GM19351 (cell line): Measurements from ENCODE around the gene SULT1C3.

Experiments
- ATAC-seq: cut with Tn5 transposase; IDR thresholded peaks from one replicate; pipeline ENCODE4 v1.9.1; 2021; ENCODE audit warnings: mild to moderate bottlenecking, moderate library complexity; ENCODE audit not compliant: unreplicated experiment

SULT1C3 gene

DNA sequence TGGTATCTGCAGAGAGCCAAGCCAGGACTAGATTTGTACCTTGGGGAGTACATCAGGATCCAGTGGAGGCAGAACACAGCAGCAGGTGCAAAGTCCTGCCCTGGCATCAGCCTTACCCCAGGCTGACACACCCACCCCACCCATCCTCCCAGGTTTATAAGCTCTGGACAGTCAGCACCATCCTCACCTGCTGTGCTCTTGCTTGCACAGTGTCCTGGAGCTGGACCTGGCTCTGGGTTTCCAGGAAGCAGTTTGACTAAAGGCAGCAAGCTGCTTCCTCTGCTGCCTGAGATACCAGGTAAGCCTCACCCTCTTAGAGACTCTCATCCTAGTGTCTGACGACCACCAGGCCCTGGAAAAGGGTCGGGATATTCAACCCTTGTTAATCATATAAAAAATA is at the start of gene SULT1C3:
Gene SULT1C3, plus strand, starts transcription at position 183 of the 400 bp plus-strand sequence. CDS start 7,227 bp downstream, outside the sequence.
- no peak for ATAC-seq

DNA sequence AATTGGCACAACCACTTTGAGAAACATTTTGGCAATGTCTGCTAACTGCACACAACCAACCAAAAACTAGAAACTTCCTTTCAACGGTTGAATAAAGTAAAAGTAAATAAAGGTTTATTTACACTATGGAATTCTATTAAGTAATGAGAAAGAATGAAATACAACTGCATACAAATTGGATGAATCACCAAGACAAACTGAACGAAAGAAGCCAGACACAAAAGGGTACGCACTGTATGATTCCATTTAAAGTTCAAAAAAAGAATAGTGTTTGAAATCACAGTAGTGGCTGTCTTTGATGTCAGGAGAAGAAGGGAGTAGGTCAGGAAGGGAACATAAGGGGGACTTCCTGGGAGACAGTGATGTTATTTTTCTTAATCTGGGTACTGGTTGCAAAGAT is 46.5 kb upstream of the SULT1C3 start:
- no peak for ATAC-seq

GRCh38 chr2:108194409-108195132 is 45.2 kb upstream of the SULT1C3 start:
- no peak for ATAC-seq

GRCh38 chr2:108195133-108195439 is 44.7 kb upstream of the SULT1C3 start:
- no peak for ATAC-seq

DNA sequence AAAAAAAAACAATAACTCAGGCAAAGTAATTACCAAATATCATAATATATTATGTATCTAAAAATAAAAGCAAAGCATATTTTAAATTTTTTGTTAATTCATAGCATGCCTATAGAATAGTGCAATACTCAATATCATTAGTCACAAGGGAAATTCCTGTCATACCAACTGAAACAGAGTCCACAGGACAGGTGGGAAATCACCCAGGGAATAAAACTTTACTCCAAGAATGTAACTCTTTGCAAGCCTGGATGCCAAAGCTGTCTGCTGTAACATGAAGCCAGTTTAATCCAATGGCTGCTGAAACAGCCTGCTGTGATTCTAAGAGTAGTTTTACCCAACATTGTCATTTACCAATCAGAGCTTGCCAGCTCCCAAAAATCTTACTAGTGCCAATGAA is 40.0 kb upstream of the SULT1C3 start:
- no peak for ATAC-seq

DNA sequence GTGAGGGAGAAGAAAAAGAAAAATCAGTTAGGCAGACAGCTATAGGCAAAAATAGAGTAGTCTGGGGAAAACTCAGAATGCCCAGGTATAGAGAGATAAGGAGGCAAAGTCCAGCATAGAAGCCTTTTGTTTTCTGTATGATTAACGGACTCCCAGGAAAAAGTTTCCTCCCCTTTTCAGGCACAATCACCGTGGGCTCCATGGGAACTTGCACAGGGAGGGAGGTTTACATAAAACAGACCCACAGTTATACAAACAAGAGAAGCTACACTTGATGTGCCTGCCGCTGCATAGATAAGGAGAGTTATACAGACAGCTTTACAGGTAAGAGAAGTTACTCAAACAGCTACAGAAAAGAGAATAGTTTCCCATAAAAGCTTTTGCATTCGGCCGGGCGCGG is 39.2 kb upstream of the SULT1C3 start:
- no peak for ATAC-seq

- ATAC-seq, result no peak
Observed at GRCh38 chr2:108212671-108213070, 27.1 kb upstream of the SULT1C3 start.

GRCh38 chr2:108215794-108216211 is 24.0 kb upstream of the SULT1C3 start:
- no peak for ATAC-seq

DNA sequence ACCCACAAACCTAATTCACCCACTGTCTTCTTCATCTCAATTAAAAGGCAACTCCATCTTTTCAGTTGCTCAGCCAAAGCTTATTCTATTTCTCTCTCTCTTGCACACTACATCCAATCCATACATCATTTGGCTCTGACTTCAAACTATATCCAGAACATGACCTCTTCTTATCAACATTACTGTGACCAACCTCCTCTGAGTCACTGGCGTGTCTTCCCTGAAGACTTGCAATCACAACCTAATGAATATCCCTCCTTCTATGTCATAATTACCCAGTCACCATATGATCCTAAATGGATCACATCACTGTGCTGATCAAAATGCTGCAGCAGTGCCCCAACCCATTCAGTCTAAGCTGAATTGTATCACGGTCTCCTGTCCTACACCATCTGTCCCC is 22.6 kb upstream of the SULT1C3 start:
- ATAC-seq, result no peak

GRCh38 chr2:108219688-108220087 is 20.1 kb upstream of the SULT1C3 start:
- no peak for ATAC-seq

- no peak for ATAC-seq
Observed at GRCh38 chr2:108220191-108220590, 19.6 kb upstream of the SULT1C3 start.

DNA sequence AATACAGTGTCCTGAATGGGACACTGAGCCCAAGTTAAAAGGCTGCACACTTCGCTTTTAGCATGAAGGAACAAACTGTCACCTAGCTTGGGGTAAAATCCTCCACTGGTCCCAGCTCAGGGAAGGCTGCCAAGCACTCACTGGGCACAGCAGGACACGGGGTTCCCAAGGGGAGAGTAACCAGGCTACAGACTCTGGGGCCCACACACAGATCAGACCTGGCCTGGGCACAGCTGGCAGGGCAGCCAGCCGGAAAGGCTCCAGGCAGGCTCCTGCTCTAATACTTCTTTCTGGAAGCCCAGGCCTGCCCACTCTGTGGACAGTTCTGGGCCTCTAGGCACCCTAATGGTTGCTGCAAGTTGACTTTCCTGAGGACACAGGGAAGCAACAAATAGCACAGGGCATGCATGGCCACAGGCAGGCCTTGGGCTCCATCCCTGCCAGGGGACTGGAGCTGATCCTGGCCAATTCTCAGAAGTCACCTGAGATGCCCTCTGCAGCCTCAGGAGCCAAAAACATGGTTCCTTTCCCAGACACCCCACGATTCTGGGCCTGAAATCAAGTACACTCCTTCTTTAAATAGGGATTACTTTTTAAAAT is 18.7 kb upstream of the SULT1C3 start:
- ATAC-seq, result no peak

DNA sequence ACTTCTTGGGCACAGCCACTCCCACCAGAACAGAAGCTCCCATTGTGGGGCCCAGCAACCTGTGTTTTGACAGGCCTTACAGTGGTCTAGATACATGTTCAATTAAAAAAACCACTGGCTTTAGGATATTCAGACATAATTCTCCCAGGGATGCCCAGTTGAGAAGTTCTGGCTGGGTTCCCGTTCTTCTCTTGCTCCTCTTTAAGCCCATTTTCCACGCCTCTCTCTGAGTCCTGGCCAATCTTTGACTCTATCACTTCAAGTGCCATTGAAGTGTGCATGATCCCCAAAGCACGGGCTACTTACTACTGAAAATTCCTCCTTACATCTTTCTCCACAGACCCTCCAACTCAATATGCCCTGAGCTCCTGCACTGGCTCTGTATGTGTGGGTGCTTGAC is 17.5 kb upstream of the SULT1C3 start:
- no peak for ATAC-seq

- no peak for ATAC-seq
Observed at GRCh38 chr2:108223573-108223972, 16.2 kb upstream of the SULT1C3 start.

GRCh38 chr2:108224022-108224421 is 15.7 kb upstream of the SULT1C3 start:
- no peak for ATAC-seq

GRCh38 chr2:108226564-108226963 is 13.2 kb upstream of the SULT1C3 start:
- no peak for ATAC-seq

DNA sequence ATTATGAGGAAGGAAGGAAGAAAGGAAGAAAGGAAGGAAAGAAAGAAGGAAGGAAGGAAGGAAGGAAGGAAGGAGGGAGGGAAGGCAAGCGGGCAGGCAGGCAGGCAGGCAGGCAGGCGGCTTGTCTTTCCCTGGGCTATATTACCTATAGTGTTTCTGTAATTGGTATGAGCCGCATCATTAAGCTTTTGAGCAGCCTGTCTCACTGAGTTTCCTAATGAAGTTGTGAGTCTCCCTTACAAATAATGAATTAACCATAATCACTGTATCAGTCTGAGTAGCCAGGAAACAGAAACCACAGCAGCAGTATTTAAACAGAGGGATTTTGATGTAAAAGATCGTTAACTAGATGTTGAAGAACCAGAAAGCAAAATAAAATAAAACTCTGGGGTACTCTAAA is 11.8 kb upstream of the SULT1C3 start:
- no peak for ATAC-seq

DNA sequence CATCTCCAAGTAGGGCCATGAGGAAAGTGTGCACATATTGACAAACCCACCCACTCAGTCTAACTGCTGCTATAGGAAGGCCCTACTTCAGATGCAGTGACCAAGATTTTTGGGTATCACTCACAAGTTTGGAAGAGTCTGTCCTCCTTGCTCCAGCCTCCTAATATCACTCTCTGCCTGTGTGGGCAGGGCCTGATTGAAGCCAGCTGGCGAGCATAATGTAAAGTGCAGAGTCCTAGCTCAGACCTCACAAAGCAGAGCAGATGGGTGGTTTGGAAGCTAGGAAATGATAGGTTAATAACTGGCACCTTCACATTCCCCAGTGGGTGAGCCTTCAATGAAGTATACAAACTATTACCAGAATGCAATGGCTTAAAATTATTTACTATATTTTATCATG is 11.2 kb upstream of the SULT1C3 start:
- no peak for ATAC-seq

DNA sequence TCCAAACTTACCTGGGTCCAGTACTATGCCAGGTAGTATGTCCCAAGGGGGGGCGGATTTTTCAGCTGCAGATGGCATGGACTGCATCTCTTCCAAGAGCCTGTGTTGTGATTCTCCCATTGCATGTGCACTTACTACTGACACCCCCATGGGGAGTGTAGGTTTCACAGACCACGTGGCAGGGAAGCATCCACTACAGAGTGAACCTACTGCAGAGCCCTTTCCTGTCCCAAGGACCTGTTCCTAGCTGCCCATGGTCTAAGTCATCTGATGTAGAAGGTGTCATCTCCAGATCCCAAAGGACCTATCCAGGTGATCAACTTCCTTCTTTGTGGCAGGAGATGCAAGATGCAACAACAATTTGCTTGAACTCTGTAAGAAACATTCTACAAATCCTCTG is 9.9 kb upstream of the SULT1C3 start:
- no peak for ATAC-seq

- ATAC-seq, result no peak
Observed at GRCh38 chr2:108235577-108235976, 4.2 kb upstream of the SULT1C3 start.

DNA sequence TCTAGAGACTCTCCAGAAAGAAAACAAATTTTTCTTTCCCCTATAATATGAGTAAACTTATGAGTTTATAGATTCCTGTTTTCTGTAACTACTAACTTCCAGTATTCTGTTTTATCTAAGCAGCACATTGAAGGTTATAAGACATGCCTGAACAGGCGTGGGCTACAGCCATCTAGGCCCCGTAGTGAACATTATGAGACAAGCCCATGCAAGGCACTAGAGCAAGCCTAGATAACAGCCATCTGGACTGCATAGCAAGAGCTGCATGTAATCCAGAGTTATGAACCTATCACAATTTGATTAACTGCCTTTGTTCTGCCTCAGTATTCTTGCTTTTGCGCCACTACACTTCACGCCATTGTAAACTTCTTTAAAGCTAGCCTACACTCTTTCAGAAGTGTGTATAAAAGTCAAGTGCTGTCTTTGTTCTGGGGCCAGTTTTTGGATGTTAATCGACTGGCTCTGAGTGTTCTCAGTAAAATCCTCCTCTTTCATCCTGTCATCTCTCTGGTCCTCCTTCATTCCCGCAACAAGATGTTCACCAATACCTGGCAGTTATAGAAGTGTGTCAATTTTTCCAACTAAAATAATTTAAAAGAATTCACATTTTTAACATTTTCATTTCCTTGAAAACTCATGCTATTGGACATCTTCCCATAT is 3.0 kb upstream of the SULT1C3 start:
- no peak for ATAC-seq

DNA sequence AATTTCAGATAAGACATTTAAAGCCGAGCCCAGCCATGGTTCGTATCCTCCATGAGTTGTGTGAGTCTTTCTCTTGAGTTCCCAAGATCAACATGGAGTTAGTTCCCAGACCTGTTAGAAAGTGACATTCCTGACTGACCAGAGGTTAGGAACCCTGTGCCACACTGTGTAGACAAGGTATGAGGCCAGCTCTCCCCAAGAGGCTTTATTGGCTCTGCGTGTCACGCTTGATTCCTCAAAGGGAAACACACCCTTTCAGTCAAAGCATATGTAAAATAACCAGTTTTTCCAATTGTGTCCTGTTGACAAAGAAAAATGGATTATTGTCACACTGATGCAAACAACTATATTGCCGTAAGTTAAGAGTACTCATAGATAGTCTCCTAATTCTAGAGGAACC is 1.2 kb downstream of the SULT1C3 start:
- ATAC-seq, result no peak
